Natural killer cell (primary cell): Measurements from ENCODE around the gene CFAP299. TPM values are rescaled to one million over a fixed set of nuclear protein-coding genes. Genes with fewer than 3 reads are reported as not detected.

Experiments
- ATAC-seq, 3 donors: fragments of 150-1000 bp in 2 of 3; fragments of 200-7000 bp in 1 of 3; cut with Tn5 transposase; 1 replicate in 1 of 3; 2 replicates in 2 of 3; pipeline ENCODE4 v1.10.0; 2021; ENCODE audit warnings: mild to moderate bottlenecking in 2 of 3, moderate library complexity in 2 of 3
- DNase-seq, 2 donors: peaks; one replicate each; pipeline versions ENCODE4 v3.0.0 to v3.0.0-alpha.2; 2013 to 2021; ENCODE audit warnings: mixed read lengths in 1 of 2
- H3K27ac ChIP-seq: one replicate; pipeline ENCODE4 v1.5.1; 2013; ENCODE audit warnings: mild to moderate bottlenecking, low read length
- H3K27me3 ChIP-seq: one replicate; pipeline ENCODE4 v1.6.1; 2013; ENCODE audit warnings: low read length; ENCODE audit not compliant: control insufficient read depth, insufficient read depth
- H3K36me3 ChIP-seq: one replicate; pipeline ENCODE4 v1.6.1; 2013; ENCODE audit warnings: low read length; ENCODE audit not compliant: control insufficient read depth, insufficient read depth
- H3K4me1 ChIP-seq: one replicate; pipeline ENCODE4 v1.6.1; 2013; ENCODE audit warnings: low read length; ENCODE audit not compliant: control insufficient read depth, insufficient read depth
- H3K4me3 ChIP-seq: one replicate; pipeline ENCODE4 v1.5.1; 2013; ENCODE audit warnings: low read length
- H3K9me3 ChIP-seq: one replicate; pipeline ENCODE4 v1.6.1; 2013; ENCODE audit warnings: low read length; ENCODE audit not compliant: control insufficient read depth, insufficient read depth
- H3K27ac Mint-ChIP-seq, 2 donors: one replicate each; pipeline ENCODE4 v1.8.0; 2022; ENCODE audit warnings: mild to moderate bottlenecking in 2 of 2, mixed read lengths in 2 of 2, moderate library complexity in 1 of 2
- H3K27me3 Mint-ChIP-seq, 2 donors: one replicate each; pipeline ENCODE4 v1.8.0; 2022; ENCODE audit warnings: low read depth in 2 of 2, mixed read lengths in 2 of 2
- H3K36me3 Mint-ChIP-seq: one replicate; pipeline ENCODE4 v1.8.0; 2022; ENCODE audit warnings: mixed read lengths
- H3K4me1 Mint-ChIP-seq, 2 donors: one replicate each; pipeline ENCODE4 v1.8.0; 2022; ENCODE audit warnings: mixed read lengths in 2 of 2
- H3K4me3 Mint-ChIP-seq: one replicate; pipeline ENCODE4 v1.8.0; 2022; ENCODE audit warnings: mild to moderate bottlenecking, moderate library complexity, mixed read lengths
- H3K9me3 Mint-ChIP-seq, 2 donors: one replicate each; pipeline ENCODE4 v1.8.0; 2022; ENCODE audit warnings: mixed read lengths in 2 of 2
- WGBS: methylation state at CpG from one replicate; pipeline ENCODE4 v1.1.7; 2013; ENCODE audit warnings: missing lambda C conversion rate; ENCODE audit not compliant: insufficient coverage; 5-methylcytosine and 5-hydroxymethylcytosine counted together
- intact Hi-C: fragments of 100-400 bp; cut with micrococcal nuclease; formaldehyde crosslinking; loops from one replicate; pipeline ENCODE4 v1.14.2; 2022
- total RNA-seq, 4 donors: library from RNA; stranded (reverse); fragments of 120-200 nt in 1 of 4; gene quantifications; one replicate each; pipeline versions ENCODE4 v1.2.3 to v1.2.4, GENCODE V29; 2013 to 2022
- TF ChIP-seq, protein P1 (sequence below): fragments of 200-600 bp; IDR thresholded peaks from one replicate; pipeline ENCODE4 v1.8.0; 2022; ENCODE audit warnings: antibody characterized with exemption

The CFAP299 gene
- total RNA-seq, 3 donors from 2014 or later (not counting 1 experiment from before 2014, with no cell fraction given), result not detected

DNA sequence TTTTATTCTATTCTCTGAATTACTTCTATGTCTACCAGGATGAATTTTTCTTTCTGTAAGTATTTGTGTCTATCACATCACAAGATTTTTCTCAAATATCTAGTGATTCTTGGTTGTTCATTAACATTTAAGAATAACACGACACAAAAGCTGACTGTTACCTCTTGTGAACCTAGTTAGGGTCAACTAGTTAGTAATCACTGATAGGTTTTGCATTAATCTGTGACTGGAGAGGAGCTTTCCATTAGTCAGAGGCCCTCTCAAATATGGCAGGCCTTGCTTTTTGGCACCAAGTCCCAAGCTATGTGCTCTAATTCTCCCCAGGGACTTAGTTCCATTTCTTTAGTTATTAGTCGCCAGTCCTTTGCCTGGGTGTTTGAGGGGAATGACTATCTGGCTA lies 259.2 kb downstream of the CFAP299 start:
- Histone ChIP-seq H3K36me3 (no peaks in the 10 kb centered on the region), H3K4me1 (no peaks in the 10 kb centered on the region), H3K9me3 (no peaks in the 10 kb centered on the region), H3K27me3 (no peaks in the 10 kb centered on the region), H3K27ac (no peak overlapping the region), H3K4me3 (no peak overlapping the region)
- Mint-ChIP-seq H3K4me3 (no peak overlapping the region), H3K4me1 (no peaks in the 10 kb centered on the region), H3K27ac (no peak overlapping the region), H3K27me3 (no peaks in the 10 kb centered on the region), H3K36me3 (no peaks in the 10 kb centered on the region), H3K9me3 (no peaks in the 10 kb centered on the region)
- TF ChIP-seq, protein P1, sequence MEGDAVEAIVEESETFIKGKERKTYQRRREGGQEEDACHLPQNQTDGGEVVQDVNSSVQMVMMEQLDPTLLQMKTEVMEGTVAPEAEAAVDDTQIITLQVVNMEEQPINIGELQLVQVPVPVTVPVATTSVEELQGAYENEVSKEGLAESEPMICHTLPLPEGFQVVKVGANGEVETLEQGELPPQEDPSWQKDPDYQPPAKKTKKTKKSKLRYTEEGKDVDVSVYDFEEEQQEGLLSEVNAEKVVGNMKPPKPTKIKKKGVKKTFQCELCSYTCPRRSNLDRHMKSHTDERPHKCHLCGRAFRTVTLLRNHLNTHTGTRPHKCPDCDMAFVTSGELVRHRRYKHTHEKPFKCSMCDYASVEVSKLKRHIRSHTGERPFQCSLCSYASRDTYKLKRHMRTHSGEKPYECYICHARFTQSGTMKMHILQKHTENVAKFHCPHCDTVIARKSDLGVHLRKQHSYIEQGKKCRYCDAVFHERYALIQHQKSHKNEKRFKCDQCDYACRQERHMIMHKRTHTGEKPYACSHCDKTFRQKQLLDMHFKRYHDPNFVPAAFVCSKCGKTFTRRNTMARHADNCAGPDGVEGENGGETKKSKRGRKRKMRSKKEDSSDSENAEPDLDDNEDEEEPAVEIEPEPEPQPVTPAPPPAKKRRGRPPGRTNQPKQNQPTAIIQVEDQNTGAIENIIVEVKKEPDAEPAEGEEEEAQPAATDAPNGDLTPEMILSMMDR, result no peak
- ATAC-seq (no peak), DNase-seq (no peak)
- intact Hi-C loops, result no loop called here
- 100% methylated on average over 2 of the region's 2 CpGs for WGBS

DNA sequence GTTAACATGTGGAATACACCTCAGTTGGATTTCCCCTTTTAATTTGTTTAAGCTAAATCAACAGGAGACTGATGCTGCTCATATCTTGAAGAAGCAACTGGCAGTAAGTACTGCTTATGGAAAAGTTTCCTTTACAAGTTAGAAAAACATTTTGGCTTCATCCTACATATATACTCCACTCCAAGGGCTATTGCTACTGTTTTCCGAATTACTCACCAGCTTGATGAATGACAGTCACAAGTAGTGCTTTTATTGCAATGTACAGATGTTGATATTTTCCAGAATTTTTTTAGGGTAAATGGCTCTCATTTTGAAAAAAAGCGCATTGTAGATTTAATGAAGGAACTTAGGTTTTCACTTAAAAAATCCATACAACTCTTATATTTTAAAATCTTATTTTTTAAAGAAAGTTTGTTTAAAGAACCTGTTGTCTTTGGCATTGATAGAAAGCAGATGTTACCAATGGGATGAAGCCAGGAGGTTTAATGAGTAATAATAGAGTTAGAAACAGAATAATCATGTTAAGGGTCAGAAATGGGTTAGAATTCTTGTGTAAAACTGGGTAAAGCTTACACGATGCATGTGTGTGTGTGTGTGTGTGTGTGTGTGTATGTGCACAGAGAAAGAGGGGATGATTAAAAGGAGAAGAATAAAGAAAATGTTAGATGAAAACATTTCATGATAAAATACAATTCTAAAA lies 272.9 kb downstream of the CFAP299 start:
- Histone ChIP-seq H3K27me3 (peaks cover 4% of the 10 kb centered on the region), H3K9me3 (no peaks in the 10 kb centered on the region), H3K4me3 (no peak overlapping the region), H3K27ac (no peak overlapping the region), H3K4me1 (no peaks in the 10 kb centered on the region), H3K36me3 (no peaks in the 10 kb centered on the region)
- 100% methylated on average over 1 of the region's 3 CpGs for WGBS
- Mint-ChIP-seq H3K27ac (no peak overlapping the region), H3K4me3 (no peak overlapping the region), H3K27me3 (peaks cover 6 to 17% of the 10 kb centered on the region in 2 donors), H3K9me3 (no peaks in the 10 kb centered on the region), H3K4me1 (no peaks in the 10 kb centered on the region), H3K36me3 (no peaks in the 10 kb centered on the region)
- TF ChIP-seq, protein P1, result no peak
- no peak for DNase-seq
- ATAC-seq, result no peak
- intact Hi-C loops, result no loop called here

DNA sequence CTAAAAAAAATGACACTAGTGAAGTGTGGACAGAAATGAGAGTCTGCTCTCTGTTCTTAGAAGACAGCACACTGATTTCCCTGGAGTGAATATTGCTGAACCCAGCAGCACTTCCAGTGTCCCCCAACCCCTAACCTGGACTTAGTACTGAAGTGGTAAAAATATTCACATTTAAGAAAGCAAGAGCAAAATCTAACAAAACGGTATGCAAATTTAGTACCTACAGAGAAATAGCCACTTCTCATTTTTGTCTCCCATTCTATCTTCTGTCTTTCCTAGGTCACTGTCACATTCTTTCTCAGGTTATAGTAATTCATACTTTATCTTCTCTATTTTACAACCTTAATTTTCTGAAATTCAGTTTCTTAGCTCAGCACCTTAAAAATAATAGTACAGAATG lies 274.7 kb downstream of the CFAP299 start:
- intact Hi-C loops, result no loop called here
- Mint-ChIP-seq H3K9me3 (no peaks in the 10 kb centered on the region), H3K4me1 (no peaks in the 10 kb centered on the region), H3K36me3 (no peaks in the 10 kb centered on the region), H3K4me3 (no peak overlapping the region), H3K27me3 (peaks cover 6 to 17% of the 10 kb centered on the region in 2 donors), H3K27ac (no peak overlapping the region)
- no peak overlapping the region for H3K27ac ChIP-seq
- no peak for ATAC-seq
- no peak for DNase-seq
- H3K27me3 ChIP-seq, result peaks cover 4% of the 10 kb centered on the region
- H3K9me3 ChIP-seq, result no peaks in the 10 kb centered on the region
- no peaks in the 10 kb centered on the region for H3K4me1 ChIP-seq
- TF ChIP-seq, protein P1, result no peak
- H3K4me3 ChIP-seq, result no peak overlapping the region
- WGBS, result 100% methylated on average over 1 of the region's 1 CpG
- H3K36me3 ChIP-seq, result no peaks in the 10 kb centered on the region
